Mesenchymal stem cell (in vitro differentiated cells and primary cell): ENCODE results near the gene DGCR8.
"Not testable (repeated sequence)": the region's sequence is repeated elsewhere in the genome, so short reads cannot be mapped to it uniquely, and the experiment has no call there.

ENCODE experiments used
- DNase-seq: peaks from one replicate; pipeline ENCODE4 v3.0.0-alpha.2; 2013
- H2AFZ ChIP-seq: one replicate; pipeline ENCODE4 v1.6.1; 2013; ENCODE audit warnings: low read depth, mild to moderate bottlenecking, control low read depth, inconsistent platforms, low read length, moderate library complexity
- H2AK5ac ChIP-seq: 2 replicates; pipeline ENCODE4 v1.6.1; 2013; ENCODE audit warnings: low read length, moderate library complexity, mild to moderate bottlenecking, inconsistent platforms; ENCODE audit not compliant: severe bottlenecking
- H2BK120ac ChIP-seq: one replicate; pipeline ENCODE4 v1.6.1; 2013; ENCODE audit warnings: low read depth, mild to moderate bottlenecking, inconsistent platforms, low read length, moderate library complexity
- H2BK12ac ChIP-seq, 2 experiments: one replicate each; pipeline ENCODE4 v1.6.1; 2013; ENCODE audit warnings: inconsistent platforms in 2 of 2, low read length in 2 of 2, mild to moderate bottlenecking in 2 of 2, moderate library complexity in 2 of 2, control low read depth in 1 of 2
- H2BK15ac ChIP-seq: one replicate; pipeline ENCODE4 v1.6.1; 2013; ENCODE audit warnings: mild to moderate bottlenecking, low read depth, inconsistent platforms; ENCODE audit not compliant: poor library complexity, severe bottlenecking
- H2BK5ac ChIP-seq: 2 replicates; pipeline ENCODE4 v1.6.1; 2013; ENCODE audit warnings: low read depth, mild to moderate bottlenecking, low read length, control low read depth, inconsistent platforms; ENCODE audit not compliant: poor library complexity, severe bottlenecking
- H3K14ac ChIP-seq, 2 experiments: one replicate each; pipeline ENCODE4 v1.6.1; 2013; ENCODE audit warnings: inconsistent platforms in 2 of 2, low read length in 2 of 2, control low read depth in 1 of 2, mild to moderate bottlenecking in 1 of 2, moderate library complexity in 1 of 2
- H3K18ac ChIP-seq, 2 experiments: one replicate each; pipeline ENCODE4 v1.6.1; 2013; ENCODE audit warnings: inconsistent platforms in 2 of 2, low read length in 2 of 2, control low read depth in 1 of 2, low read depth in 1 of 2, mild to moderate bottlenecking in 1 of 2
- H3K23ac ChIP-seq, 2 experiments: one replicate each; pipeline ENCODE4 v1.6.1; 2013; ENCODE audit warnings: inconsistent platforms in 2 of 2, low read length in 2 of 2, mild to moderate bottlenecking in 2 of 2, moderate library complexity in 2 of 2, control low read depth in 1 of 2
- H3K27ac ChIP-seq: 2 replicates; pipeline ENCODE4 v1.5.1; 2013; ENCODE audit warnings: mild to moderate bottlenecking, moderate library complexity, low read length, control low read depth, inconsistent platforms; ENCODE audit not compliant: poor library complexity, severe bottlenecking
- H3K27me3 ChIP-seq, 2 experiments: 2 replicates each; pipeline versions ENCODE4 v1.6.1 to v1.7.0; 2013; ENCODE audit warnings: low read length in 2 of 2, mild to moderate bottlenecking in 2 of 2, moderate library complexity in 2 of 2, control low read depth in 1 of 2, inconsistent platforms in 1 of 2; ENCODE audit not compliant: control insufficient read depth in 1 of 2, insufficient read depth in 1 of 2
- H3K36me3 ChIP-seq, 2 experiments: 2 replicates each; pipeline versions ENCODE4 v1.6.1 to v1.7.0; 2013; ENCODE audit warnings: low read length in 2 of 2, control low read depth in 1 of 2, inconsistent platforms in 1 of 2, low read depth in 1 of 2, mild to moderate bottlenecking in 1 of 2; ENCODE audit not compliant: insufficient read depth in 2 of 2, control insufficient read depth in 1 of 2
- H3K4ac ChIP-seq, 2 experiments: one replicate each; pipeline ENCODE4 v1.6.1; 2013; ENCODE audit warnings: inconsistent platforms in 2 of 2, low read length in 2 of 2, mild to moderate bottlenecking in 2 of 2, moderate library complexity in 2 of 2, control low read depth in 1 of 2, low read depth in 1 of 2
- H3K4me1 ChIP-seq: 2 replicates; pipeline ENCODE4 v1.6.1; 2013; ENCODE audit warnings: low read depth, low read length, control low read depth; ENCODE audit not compliant: control insufficient read depth, insufficient read depth
- H3K4me2 ChIP-seq: 2 replicates; pipeline ENCODE4 v1.6.1; 2013; ENCODE audit warnings: low read length, mild to moderate bottlenecking, inconsistent platforms; ENCODE audit not compliant: poor library complexity, severe bottlenecking
- H3K4me3 ChIP-seq, 2 experiments: 2 replicates each; pipeline versions ENCODE4 v1.5.1 to v1.7.0; 2013; ENCODE audit warnings: low read length in 2 of 2, mild to moderate bottlenecking in 2 of 2, control low read depth in 1 of 2, low read depth in 1 of 2; ENCODE audit not compliant: insufficient read depth in 1 of 2
- H3K79me1 ChIP-seq: replicated peaks from 2 replicates; pipeline ENCODE4 v1.6.1; 2013; ENCODE audit warnings: mild to moderate bottlenecking, control low read depth, low read length, inconsistent platforms; ENCODE audit not compliant: poor library complexity, severe bottlenecking
- H3K9ac ChIP-seq: 2 replicates; pipeline ENCODE4 v1.7.0; 2013; ENCODE audit warnings: mild to moderate bottlenecking, low read length, moderate library complexity
- H3K9me3 ChIP-seq: 2 replicates; pipeline ENCODE4 v1.7.0; 2013; ENCODE audit warnings: mild to moderate bottlenecking, low read length; ENCODE audit not compliant: control insufficient read depth
- H4K8ac ChIP-seq: one replicate; pipeline ENCODE4 v1.6.1; 2013; ENCODE audit warnings: inconsistent platforms, mild to moderate bottlenecking, low read length, moderate library complexity
- H4K91ac ChIP-seq: one replicate; pipeline ENCODE4 v1.6.1; 2013; ENCODE audit warnings: mild to moderate bottlenecking, low read length, inconsistent platforms
- WGBS: methylation state at CpG from one replicate; pipeline ENCODE4 v1.1.7; 2013; ENCODE audit warnings: mixed read lengths; 5-methylcytosine and 5-hydroxymethylcytosine counted together

DGCR8 gene

DNA sequence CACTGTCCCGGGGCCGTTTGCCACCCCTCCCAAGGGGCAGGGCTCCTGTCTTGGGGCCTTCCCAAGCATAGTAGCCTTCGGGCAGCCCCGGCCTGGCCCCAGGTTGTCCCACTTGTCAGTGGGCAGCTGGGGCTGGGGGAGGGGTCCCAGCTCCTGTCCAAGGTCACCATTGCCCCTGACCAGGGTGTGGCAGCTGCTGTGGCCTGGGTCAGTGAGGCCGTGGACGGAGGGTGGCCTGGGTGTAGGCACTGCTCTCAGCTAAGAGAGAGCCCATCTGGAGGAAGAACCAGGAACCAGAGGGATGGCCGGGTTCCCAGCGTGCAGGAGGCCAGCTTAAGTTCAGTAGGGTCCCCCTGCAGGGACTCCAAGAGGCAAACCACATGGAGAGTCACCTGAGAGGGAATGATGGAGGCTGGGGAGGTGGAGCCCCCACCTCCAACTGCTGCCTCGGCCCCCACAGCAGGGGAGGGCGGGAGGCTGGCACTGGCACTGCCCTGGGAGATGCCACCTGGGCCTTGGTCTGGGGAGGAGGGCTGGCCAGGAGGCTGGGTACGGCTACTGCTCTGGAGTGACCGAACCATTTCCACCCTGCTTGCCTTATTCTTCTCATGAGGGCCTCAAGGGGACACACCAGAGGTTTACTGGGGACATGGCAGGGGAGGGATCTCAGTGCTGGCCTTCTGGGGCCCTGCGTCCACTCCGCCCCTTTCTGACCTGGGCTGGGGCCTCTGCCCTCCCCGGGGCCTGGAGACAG, 77.6 kb downstream of the DGCR8 start:
- H3K4me1 ChIP-seq: peaks cover 7% of the 10 kb centered on the region
- no peak overlapping the region for H3K4ac ChIP-seq
- H3K14ac ChIP-seq: no peak overlapping the region
- no peaks in the 10 kb centered on the region for H3K79me1 ChIP-seq
- no peak overlapping the region for H3K4me2 ChIP-seq
- H4K91ac ChIP-seq: no peak overlapping the region
- DNase-seq: no peak
- H4K8ac ChIP-seq: no peak overlapping the region
- no peak overlapping the region for H2AFZ ChIP-seq
- H3K9me3 ChIP-seq: no peaks in the 10 kb centered on the region
- H3K27me3 ChIP-seq: peaks cover 21 to 59% of the 10 kb centered on the region in 2 experiments
- H3K4me3 ChIP-seq: no peak overlapping the region
- no peak overlapping the region for H2BK120ac ChIP-seq
- no peaks in the 10 kb centered on the region for H3K36me3 ChIP-seq
- H2BK15ac ChIP-seq: no peak overlapping the region
- no peak overlapping the region for H3K18ac ChIP-seq
- H2AK5ac ChIP-seq: no peak overlapping the region
- H3K23ac ChIP-seq: no peak overlapping the region
- H2BK12ac ChIP-seq: no peak overlapping the region
- WGBS: 80% methylated on average over 13 of the region's 15 CpGs
- H3K27ac ChIP-seq: no peak overlapping the region
- H2BK5ac ChIP-seq: no peak overlapping the region
- H3K9ac ChIP-seq: no peak overlapping the region

DNA sequence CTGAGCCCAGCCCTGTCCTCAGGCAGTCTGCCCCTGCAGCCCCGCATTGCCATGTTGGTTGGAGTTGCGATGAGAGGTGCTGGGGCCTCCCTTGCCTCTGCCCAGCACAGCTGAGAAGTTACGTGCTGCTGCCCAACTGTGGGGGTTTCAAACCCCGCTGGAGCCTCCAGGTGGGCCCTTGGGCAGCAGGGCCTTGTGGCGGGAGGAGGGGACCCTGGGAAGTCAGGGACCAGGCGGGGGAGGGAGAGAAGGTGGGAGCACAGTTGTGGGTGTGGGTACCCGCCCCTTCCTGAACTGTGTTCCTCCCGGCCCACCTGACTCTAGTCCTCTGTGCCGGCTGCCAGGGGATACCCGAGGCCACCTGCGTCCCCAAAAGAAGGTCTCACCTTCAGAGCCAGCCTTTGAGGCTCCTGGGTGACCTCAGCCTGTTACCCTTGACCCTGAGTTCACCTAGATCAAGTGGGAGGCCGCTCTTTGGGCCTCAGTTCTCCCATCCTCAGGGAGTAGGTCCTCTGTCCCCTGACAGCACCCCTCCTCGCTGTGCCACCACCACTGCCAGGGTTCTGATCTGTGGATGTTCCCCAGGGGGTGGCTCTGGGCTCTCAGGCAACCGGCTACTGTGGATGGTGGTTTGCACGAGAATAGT, 78.5 kb downstream of the DGCR8 start:
- H3K36me3 ChIP-seq: no peaks in the 10 kb centered on the region
- H3K27ac ChIP-seq: no peak overlapping the region
- no peak overlapping the region for H3K9ac ChIP-seq
- H2BK12ac ChIP-seq: no peak overlapping the region
- no peak overlapping the region for H3K4ac ChIP-seq
- H4K91ac ChIP-seq: no peak overlapping the region
- H3K27me3 ChIP-seq: peaks cover 21 to 56% of the 10 kb centered on the region in 2 experiments
- no peak overlapping the region for H3K23ac ChIP-seq
- no peak overlapping the region for H2BK120ac ChIP-seq
- H2BK15ac ChIP-seq: no peak overlapping the region
- H3K79me1 ChIP-seq: no peaks in the 10 kb centered on the region
- peaks cover 7% of the 10 kb centered on the region for H3K4me1 ChIP-seq
- DNase-seq: no peak
- no peak overlapping the region for H4K8ac ChIP-seq
- H2AK5ac ChIP-seq: no peak overlapping the region
- H2BK5ac ChIP-seq: no peak overlapping the region
- no peak overlapping the region for H2AFZ ChIP-seq
- WGBS: 74% methylated on average over 14 of the region's 15 CpGs
- no peak overlapping the region for H3K14ac ChIP-seq
- H3K4me3 ChIP-seq: no peak overlapping the region
- H3K18ac ChIP-seq: no peak overlapping the region
- no peak overlapping the region for H3K4me2 ChIP-seq
- H3K9me3 ChIP-seq: no peaks in the 10 kb centered on the region

DNA sequence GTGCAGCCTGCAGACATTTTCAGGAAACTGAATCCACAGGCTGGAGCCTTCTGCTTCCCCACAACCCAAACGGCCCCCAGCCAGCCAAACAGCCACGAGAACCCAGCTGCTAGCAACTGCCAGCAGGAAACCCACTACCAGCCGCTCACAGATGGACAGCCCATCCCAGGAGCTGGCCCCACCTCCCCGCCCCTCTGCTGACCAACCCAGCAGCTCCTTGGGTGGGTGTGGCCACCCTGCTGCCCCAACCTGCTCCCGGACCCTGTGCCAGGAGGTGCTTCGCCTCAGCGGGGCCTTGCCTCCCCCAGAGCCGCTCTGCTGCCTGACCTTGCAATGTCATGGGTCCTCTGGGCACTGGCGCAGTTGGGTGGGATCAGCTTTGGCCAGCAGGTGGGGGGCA, 79.0 kb downstream of the DGCR8 start:
- no peak overlapping the region for H2AFZ ChIP-seq
- no peak overlapping the region for H3K9ac ChIP-seq
- H2AK5ac ChIP-seq: no peak overlapping the region
- H3K14ac ChIP-seq: no peak overlapping the region
- H2BK12ac ChIP-seq: no peak overlapping the region
- peaks cover 21 to 51% of the 10 kb centered on the region in 2 experiments for H3K27me3 ChIP-seq
- H3K36me3 ChIP-seq: no peaks in the 10 kb centered on the region
- no peak overlapping the region for H2BK5ac ChIP-seq
- no peak overlapping the region for H3K27ac ChIP-seq
- no peak overlapping the region for H3K4me2 ChIP-seq
- no peak overlapping the region for H2BK120ac ChIP-seq
- WGBS: 29% methylated on average over 8 of the region's 9 CpGs
- no peak overlapping the region for H4K8ac ChIP-seq
- H3K23ac ChIP-seq: no peak overlapping the region
- no peak overlapping the region for H2BK15ac ChIP-seq
- no peak overlapping the region for H4K91ac ChIP-seq
- H3K18ac ChIP-seq: no peak overlapping the region
- H3K4me1 ChIP-seq: peaks cover 3% of the 10 kb centered on the region
- H3K9me3 ChIP-seq: no peaks in the 10 kb centered on the region
- H3K79me1 ChIP-seq: no peaks in the 10 kb centered on the region
- no peak for DNase-seq
- no peak overlapping the region for H3K4ac ChIP-seq
- H3K4me3 ChIP-seq: no peak overlapping the region

DNA sequence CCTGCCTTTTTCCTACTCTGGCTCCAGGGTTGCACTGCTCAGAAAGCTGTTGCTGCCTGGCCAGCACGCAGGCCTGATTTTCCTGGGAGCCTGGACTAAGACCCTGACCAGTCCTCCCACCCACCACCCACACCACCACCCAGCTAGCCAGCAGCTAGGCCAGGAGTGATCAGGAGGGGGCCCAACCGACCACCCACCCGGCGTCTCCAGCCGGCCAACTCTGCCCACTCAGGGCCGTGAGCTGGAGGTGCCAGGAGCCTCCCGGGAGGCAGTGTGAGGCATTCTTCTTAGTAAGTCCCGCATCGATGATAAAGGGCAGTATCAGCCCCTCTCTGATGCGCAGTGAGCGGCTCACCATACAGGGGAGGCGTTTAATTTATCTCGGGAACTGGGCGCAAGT, 79.5 kb downstream of the DGCR8 start:
- not testable (repeated sequence) for H4K8ac ChIP-seq, H3K18ac ChIP-seq, H3K27ac ChIP-seq, H3K14ac ChIP-seq, H2BK15ac ChIP-seq, H2AFZ ChIP-seq, H4K91ac ChIP-seq, H2BK120ac ChIP-seq, H3K36me3 ChIP-seq, H3K79me1 ChIP-seq, H3K4me1 ChIP-seq, H2AK5ac ChIP-seq, H3K4me3 ChIP-seq, H3K4me2 ChIP-seq, H3K9ac ChIP-seq, H2BK5ac ChIP-seq, DNase-seq, H3K4ac ChIP-seq, H3K9me3 ChIP-seq, H3K23ac ChIP-seq, H2BK12ac ChIP-seq
- peaks cover 21 to 46% of the 10 kb centered on the region in 2 experiments for H3K27me3 ChIP-seq
- 84% methylated on average over 7 of the region's 14 CpGs for WGBS
